ENCODE measurements around the gene BANP. TPM values are rescaled to one million over a fixed set of nuclear protein-coding genes. Genes with fewer than 3 reads are reported as not detected.
A peak's percentile ranks its signal among the peaks of the same experiment; 100 is the strongest.
"Not testable (repeated sequence)": the region's sequence is repeated elsewhere in the genome, so short reads cannot be mapped to it uniquely, and the experiment has no call there.

Gene BANP
- total RNA-seq, 1 experiment from 2014 or later = 34.5 TPM

- Mint-ChIP-seq H3K27ac (no peak overlapping the region), H3K4me3 (no peak overlapping the region), H3K36me3 (no peaks in the 10 kb centered on the region), H3K4me1 (no peaks in the 10 kb centered on the region), H3K9me3 (no peaks in the 10 kb centered on the region), H3K27me3 (ENCODE audit: low read depth) (no peaks in the 10 kb centered on the region)
- TF ChIP-seq GTF2I (CRISPR knock-in tag; conservative IDR thresholded peaks at IDR 0.05) (no peak), EMX1 (CRISPR knock-in tag; IDR thresholded peaks at IDR 0.05) (no peak), KAT7 (CRISPR knock-in tag; IDR thresholded peaks at IDR 0.05; ENCODE audit: borderline replicate concordance) (no peak), NR3C1 (CRISPR knock-in tag; conservative IDR thresholded peaks at IDR 0.05; ENCODE audit: low read depth) (no peak), ATF3 (CRISPR knock-in tag; conservative IDR thresholded peaks at IDR 0.05) (no peak), HMGA2 (CRISPR knock-in tag; IDR thresholded peaks at IDR 0.05) (no peak)
- CTCF ChIA-PET = no interaction called here
- no peak for ATAC-seq
- POLR2A ChIA-PET = no interaction called here
- DNase-seq (ENCODE audit: low spot score) = no peak
These were observed 157.5 kb downstream of the BANP start for GRCh38 chr16:88108762-88109161.

- DNase-seq (ENCODE audit: low spot score); H3K4me3 Mint-ChIP-seq; POLR2A ChIA-PET; CTCF ChIA-PET; H3K36me3 Mint-ChIP-seq; H3K9me3 Mint-ChIP-seq; ATAC-seq; H3K4me1 Mint-ChIP-seq; H3K27me3 Mint-ChIP-seq (ENCODE audit: low read depth): not testable (repeated sequence)
- peak overlapping the region; percentile 50; the same call in 1 of the 2 replicates for H3K27ac Mint-ChIP-seq
These were observed 158.7 kb downstream of the BANP start for GRCh38 chr16:88109726-88110621.

- H3K4me3 Mint-ChIP-seq; H3K27ac Mint-ChIP-seq; H3K9me3 Mint-ChIP-seq; ATAC-seq; H3K36me3 Mint-ChIP-seq; H3K4me1 Mint-ChIP-seq; POLR2A ChIA-PET; DNase-seq (ENCODE audit: low spot score); H3K27me3 Mint-ChIP-seq (ENCODE audit: low read depth): not testable (repeated sequence)
- CTCF ChIA-PET = interaction anchor here (0.6 kb wide), 1 partner anchor 31 kb away, joined by 6 read pairs; no protein-coding TSS in a partner anchor
These were observed 159.8 kb downstream of the BANP start for GRCh38 chr16:88110875-88111494.

GRCh38 chr16:88111976-88112375 is 160.7 kb downstream of the BANP start:
- H3K9me3 Mint-ChIP-seq; CTCF ChIA-PET; POLR2A ChIA-PET; H3K27me3 Mint-ChIP-seq (ENCODE audit: low read depth); H3K27ac Mint-ChIP-seq; H3K4me3 Mint-ChIP-seq; ATAC-seq; H3K4me1 Mint-ChIP-seq; DNase-seq (ENCODE audit: low spot score); H3K36me3 Mint-ChIP-seq: not testable (repeated sequence)

GRCh38 chr16:88113545-88114045 is 162.4 kb downstream of the BANP start:
- TF ChIP-seq ELF4 (CRISPR knock-in tag; IDR thresholded peaks at IDR 0.05; ENCODE audit: low read depth) = no peak
- no peak for TF ChIP-seq KAT7 (CRISPR knock-in tag; IDR thresholded peaks at IDR 0.05; ENCODE audit: borderline replicate concordance)
- no peak for TF ChIP-seq FOXK1 (CRISPR knock-in tag; IDR thresholded peaks at IDR 0.05)
- no peak for TF ChIP-seq TEAD1 (CRISPR knock-in tag; IDR thresholded peaks at IDR 0.05)
- TF ChIP-seq ZSCAN18 (CRISPR knock-in tag; IDR thresholded peaks at IDR 0.05) = no peak
- no peak for TF ChIP-seq NFE2L1 (CRISPR knock-in tag; IDR thresholded peaks at IDR 0.05)
- no peak for TF ChIP-seq ZNF232 (CRISPR knock-in tag; IDR thresholded peaks at IDR 0.05)
- TF ChIP-seq AFF4 (CRISPR knock-in tag; IDR thresholded peaks at IDR 0.05; ENCODE audit: borderline replicate concordance) = no peak
- TF ChIP-seq HMGXB4 (CRISPR knock-in tag; IDR thresholded peaks at IDR 0.05) = no peak
- no peak for TF ChIP-seq ATF3 (CRISPR knock-in tag; conservative IDR thresholded peaks at IDR 0.05)
- TF ChIP-seq E2F5 (CRISPR knock-in tag; IDR thresholded peaks at IDR 0.05) = no peak
- Mint-ChIP-seq H3K4me3 (no peak overlapping the region), H3K4me1 (peaks cover 5% of the 10 kb centered on the region), H3K9me3 (no peaks in the 10 kb centered on the region), H3K27ac (no peak overlapping the region), H3K36me3 (no peaks in the 10 kb centered on the region), H3K27me3 (ENCODE audit: low read depth) (no peaks in the 10 kb centered on the region)
- POLR2A ChIA-PET = no interaction called here
- DNase-seq (ENCODE audit: low spot score) (no peak), ATAC-seq (no peak)
- CTCF ChIA-PET = no interaction called here

Data from WTC11 (cell line).